ENCODE measurements around the gene PSMD6.

GRCh38 chr3:63980830-63981498 is 42.3 kb downstream of the PSMD6 start:
- no peak for TF ChIP-seq POLR2A (IDR thresholded peaks at IDR 0.05; ENCODE audit: borderline replicate concordance, extremely low read depth, insufficient read depth, insufficient read length)
- no peak for TF ChIP-seq CBX3 (IDR thresholded peaks at IDR 0.05; ENCODE audit: low read depth)
- TF ChIP-seq RAD21 (IDR thresholded peaks at IDR 0.05; ENCODE audit: low read depth) = no peak
- no peak for TF ChIP-seq ZBTB33 (IDR thresholded peaks at IDR 0.05; ENCODE audit: extremely low read depth, insufficient replicate concordance, low read length)
- TF ChIP-seq CTCF (IDR thresholded peaks at IDR 0.05 in 2 of 3, conservative IDR thresholded peaks at IDR 0.05 in 1 of 3; ENCODE audit: borderline replicate concordance in 1 of 3, insufficient read depth in 1 of 3, low read depth in 2 of 3, low read length in 2 of 3) = no peak
- TF ChIP-seq EZH2 (IDR thresholded peaks at IDR 0.05) = no peak
- no peak for TF ChIP-seq JUND (IDR thresholded peaks at IDR 0.05)
- TF ChIP-seq POLR2AphosphoS5 (IDR thresholded peaks at IDR 0.05; ENCODE audit: low read depth, low read length) = no peak
- TF ChIP-seq YY1 (IDR thresholded peaks at IDR 0.05; ENCODE audit: extremely low read depth, insufficient replicate concordance, low read depth, low read length) = no peak
- no peak for TF ChIP-seq MAX (IDR thresholded peaks at IDR 0.05)

Data from HCT116 (cell line).